Breast epithelium (tissue), 3 donors: ENCODE measurements around the gene NPIPA1.
"Not testable (repeated sequence)": the region's sequence is repeated elsewhere in the genome, so short reads cannot be mapped to it uniquely, and the experiment has no call there.

ENCODE experiments used
- POLR2A ChIP-seq: fragments of 450-650 bp; IDR thresholded peaks from one replicate; pipeline ENCODE4 v1.6.1; 2016; ENCODE audit warnings: antibody characterized with exemption, mild to moderate bottlenecking, moderate library complexity
- TF ChIP-seq, protein P1 (sequence below), 3 donors: fragments of 450-650 bp; IDR thresholded peaks; one replicate each; pipeline ENCODE4 v1.5.1; 2016 to 2017; ENCODE audit warnings: antibody characterized with exemption in 3 of 3, mild to moderate bottlenecking in 3 of 3, moderate library complexity in 3 of 3

DNA sequence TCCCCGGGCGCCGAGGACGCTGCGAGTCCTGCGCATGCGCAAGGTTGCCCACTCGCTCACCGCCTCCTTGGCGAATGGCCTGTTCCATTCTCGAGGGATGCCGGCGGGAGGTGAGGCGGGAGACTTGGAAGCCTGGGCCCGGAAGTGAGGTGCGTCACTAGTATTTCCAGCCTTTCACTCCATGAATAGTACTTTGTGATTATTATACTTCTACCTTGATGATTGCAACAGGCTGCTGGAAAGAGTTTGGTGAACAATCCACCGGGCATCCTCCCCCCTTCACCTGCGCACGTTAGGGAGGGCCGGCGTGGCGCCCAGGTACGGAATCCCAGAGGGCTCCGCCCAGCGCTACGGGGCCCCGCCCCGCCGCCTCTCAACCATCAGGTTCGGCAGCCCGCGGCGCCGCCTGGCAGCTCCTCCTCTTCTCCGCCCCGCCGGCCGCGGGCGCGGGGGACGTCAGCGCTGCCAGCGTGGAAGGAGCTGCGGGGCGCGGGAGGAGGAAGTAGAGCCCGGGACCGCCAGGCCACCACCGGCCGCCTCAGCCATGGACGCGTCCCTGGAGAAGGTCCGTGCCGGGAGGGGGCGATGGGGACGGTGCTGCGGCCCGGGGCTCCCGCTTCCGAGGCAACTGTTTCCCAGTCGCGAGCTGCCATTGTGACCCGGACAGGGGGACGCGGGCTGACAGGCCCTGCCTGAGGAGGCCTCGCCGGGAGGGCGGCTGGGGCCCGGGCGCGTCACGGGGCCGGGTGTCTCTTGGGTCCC, 37.6 kb downstream of the NPIPA1 start, which contains the start of gene PDXDC1:
- TF ChIP-seq, protein P1, sequence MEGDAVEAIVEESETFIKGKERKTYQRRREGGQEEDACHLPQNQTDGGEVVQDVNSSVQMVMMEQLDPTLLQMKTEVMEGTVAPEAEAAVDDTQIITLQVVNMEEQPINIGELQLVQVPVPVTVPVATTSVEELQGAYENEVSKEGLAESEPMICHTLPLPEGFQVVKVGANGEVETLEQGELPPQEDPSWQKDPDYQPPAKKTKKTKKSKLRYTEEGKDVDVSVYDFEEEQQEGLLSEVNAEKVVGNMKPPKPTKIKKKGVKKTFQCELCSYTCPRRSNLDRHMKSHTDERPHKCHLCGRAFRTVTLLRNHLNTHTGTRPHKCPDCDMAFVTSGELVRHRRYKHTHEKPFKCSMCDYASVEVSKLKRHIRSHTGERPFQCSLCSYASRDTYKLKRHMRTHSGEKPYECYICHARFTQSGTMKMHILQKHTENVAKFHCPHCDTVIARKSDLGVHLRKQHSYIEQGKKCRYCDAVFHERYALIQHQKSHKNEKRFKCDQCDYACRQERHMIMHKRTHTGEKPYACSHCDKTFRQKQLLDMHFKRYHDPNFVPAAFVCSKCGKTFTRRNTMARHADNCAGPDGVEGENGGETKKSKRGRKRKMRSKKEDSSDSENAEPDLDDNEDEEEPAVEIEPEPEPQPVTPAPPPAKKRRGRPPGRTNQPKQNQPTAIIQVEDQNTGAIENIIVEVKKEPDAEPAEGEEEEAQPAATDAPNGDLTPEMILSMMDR (IDR thresholded peaks at IDR 0.05): not testable (repeated sequence)
- TF ChIP-seq POLR2A: not testable (repeated sequence)
